ENCODE data around the gene SFXN5. TPM values are rescaled to one million over a fixed set of nuclear protein-coding genes. Genes with fewer than 3 reads are reported as not detected.

The SFXN5 gene
- total RNA-seq, 1 donor from 2014 or later = 29.8 TPM

DNA sequence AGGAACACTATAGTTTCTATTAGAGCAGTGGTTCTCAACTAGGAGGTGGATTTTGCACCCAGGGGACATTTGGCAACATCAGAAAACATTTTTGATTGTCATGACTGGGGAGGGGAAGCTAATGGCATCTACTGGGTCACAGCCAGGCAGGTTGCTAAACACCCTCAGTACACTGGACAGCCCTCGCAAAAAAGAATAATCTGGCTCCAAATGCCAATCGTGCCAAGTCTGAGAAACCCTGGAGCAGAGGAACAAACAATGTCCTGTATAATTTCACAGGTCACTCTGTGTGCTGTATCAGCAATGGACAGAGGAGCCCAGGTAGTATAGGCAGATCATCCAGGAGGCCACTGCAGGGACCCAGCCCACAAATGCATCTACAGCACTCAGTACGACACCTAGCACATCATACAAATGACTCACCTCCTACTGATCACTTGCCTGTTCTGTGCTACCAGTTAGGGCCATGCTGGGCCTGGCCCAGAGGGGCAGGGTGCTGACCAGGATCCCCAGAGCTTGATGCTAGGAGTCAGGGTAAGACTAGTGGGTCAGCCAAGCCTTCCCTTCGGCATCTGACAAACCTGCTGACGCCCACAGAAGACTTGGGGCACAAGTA lies 37.6 kb downstream of the SFXN5 start:
- peaks cover 5% of the 10 kb centered on the region for H3K27me3 Mint-ChIP-seq (ENCODE audit: unreplicated experiment)
- TF ChIP-seq, protein P1, sequence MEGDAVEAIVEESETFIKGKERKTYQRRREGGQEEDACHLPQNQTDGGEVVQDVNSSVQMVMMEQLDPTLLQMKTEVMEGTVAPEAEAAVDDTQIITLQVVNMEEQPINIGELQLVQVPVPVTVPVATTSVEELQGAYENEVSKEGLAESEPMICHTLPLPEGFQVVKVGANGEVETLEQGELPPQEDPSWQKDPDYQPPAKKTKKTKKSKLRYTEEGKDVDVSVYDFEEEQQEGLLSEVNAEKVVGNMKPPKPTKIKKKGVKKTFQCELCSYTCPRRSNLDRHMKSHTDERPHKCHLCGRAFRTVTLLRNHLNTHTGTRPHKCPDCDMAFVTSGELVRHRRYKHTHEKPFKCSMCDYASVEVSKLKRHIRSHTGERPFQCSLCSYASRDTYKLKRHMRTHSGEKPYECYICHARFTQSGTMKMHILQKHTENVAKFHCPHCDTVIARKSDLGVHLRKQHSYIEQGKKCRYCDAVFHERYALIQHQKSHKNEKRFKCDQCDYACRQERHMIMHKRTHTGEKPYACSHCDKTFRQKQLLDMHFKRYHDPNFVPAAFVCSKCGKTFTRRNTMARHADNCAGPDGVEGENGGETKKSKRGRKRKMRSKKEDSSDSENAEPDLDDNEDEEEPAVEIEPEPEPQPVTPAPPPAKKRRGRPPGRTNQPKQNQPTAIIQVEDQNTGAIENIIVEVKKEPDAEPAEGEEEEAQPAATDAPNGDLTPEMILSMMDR (IDR thresholded peaks at IDR 0.05; ENCODE audit: unreplicated experiment) = no peak
- peaks cover 3% of the 10 kb centered on the region for H3K36me3 Mint-ChIP-seq (ENCODE audit: low read depth, unreplicated experiment)
- H3K4me3 Mint-ChIP-seq (ENCODE audit: unreplicated experiment) = no peak overlapping the region
- H3K4me1 Mint-ChIP-seq (ENCODE audit: unreplicated experiment) = peaks cover 5% of the 10 kb centered on the region
- no peak overlapping the region for H3K27ac Mint-ChIP-seq (ENCODE audit: unreplicated experiment)
- DNase-seq (ENCODE audit: low spot score) = no peak
- H3K9me3 Mint-ChIP-seq (ENCODE audit: unreplicated experiment) = no peaks in the 10 kb centered on the region

DNA sequence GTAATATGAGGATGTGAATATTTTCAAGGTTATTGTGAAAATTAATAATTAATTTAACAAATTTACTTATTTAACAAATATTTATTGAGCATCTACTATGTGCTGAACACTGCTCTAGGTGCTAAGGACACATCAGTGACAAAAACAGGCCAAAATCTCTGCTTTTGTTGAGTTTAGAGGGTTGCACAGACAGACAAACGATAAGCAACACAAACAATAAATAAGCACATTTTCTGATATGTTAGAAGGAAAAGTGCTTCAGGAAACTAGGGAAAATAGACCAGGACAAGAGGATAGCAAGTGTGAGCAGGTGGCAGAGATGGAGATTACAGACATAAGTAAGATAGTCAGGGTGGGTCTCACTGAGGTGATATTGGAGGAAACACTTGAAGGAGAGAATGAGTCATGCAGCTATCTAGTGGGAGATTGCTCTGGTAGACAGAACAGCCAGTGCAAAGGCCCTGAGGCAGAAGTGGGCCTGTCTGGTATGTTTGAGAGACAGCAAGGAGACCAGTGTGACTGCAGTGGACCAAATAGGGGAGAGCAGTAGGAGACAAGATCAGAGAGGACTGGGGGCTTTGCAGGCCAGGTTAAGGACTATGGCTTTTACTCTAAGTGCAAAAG lies 38.3 kb downstream of the SFXN5 start:
- no peak for DNase-seq (ENCODE audit: low spot score)
- Mint-ChIP-seq H3K27ac (ENCODE audit: unreplicated experiment) (no peak overlapping the region), H3K36me3 (ENCODE audit: low read depth, unreplicated experiment) (peaks cover 7% of the 10 kb centered on the region), H3K27me3 (ENCODE audit: unreplicated experiment) (peaks cover 5% of the 10 kb centered on the region), H3K9me3 (ENCODE audit: unreplicated experiment) (no peaks in the 10 kb centered on the region), H3K4me3 (ENCODE audit: unreplicated experiment) (no peak overlapping the region), H3K4me1 (ENCODE audit: unreplicated experiment) (peaks cover 5% of the 10 kb centered on the region)
- TF ChIP-seq, protein P1 (IDR thresholded peaks at IDR 0.05; ENCODE audit: unreplicated experiment) = no peak

DNA sequence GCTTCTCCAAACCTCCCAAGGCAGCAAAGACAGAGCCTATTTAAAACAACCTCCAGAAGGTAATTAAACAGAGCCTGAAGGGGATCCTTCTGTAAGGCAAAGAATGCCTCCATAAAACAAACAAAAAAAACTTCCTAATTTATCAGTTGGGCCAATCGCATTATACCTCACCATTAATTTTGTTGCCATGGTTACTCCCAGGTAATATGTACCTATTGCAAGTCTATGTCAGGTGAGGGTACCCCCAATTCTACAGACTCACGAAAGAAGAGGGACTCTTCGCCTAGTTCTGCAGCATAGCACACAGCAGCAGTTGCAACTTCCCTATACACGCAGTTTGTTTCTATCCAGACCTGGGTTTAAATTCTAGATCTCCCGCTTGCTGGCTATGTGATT lies 38.8 kb downstream of the SFXN5 start:
- peaks cover 5% of the 10 kb centered on the region for H3K4me1 Mint-ChIP-seq (ENCODE audit: unreplicated experiment)
- peaks cover 5% of the 10 kb centered on the region for H3K27me3 Mint-ChIP-seq (ENCODE audit: unreplicated experiment)
- DNase-seq (ENCODE audit: low spot score) = no peak
- no peak overlapping the region for H3K4me3 Mint-ChIP-seq (ENCODE audit: unreplicated experiment)
- TF ChIP-seq, protein P1 (IDR thresholded peaks at IDR 0.05; ENCODE audit: unreplicated experiment) = no peak
- no peaks in the 10 kb centered on the region for H3K9me3 Mint-ChIP-seq (ENCODE audit: unreplicated experiment)
- H3K36me3 Mint-ChIP-seq (ENCODE audit: low read depth, unreplicated experiment) = peaks cover 11% of the 10 kb centered on the region
- no peak overlapping the region for H3K27ac Mint-ChIP-seq (ENCODE audit: unreplicated experiment)

DNA sequence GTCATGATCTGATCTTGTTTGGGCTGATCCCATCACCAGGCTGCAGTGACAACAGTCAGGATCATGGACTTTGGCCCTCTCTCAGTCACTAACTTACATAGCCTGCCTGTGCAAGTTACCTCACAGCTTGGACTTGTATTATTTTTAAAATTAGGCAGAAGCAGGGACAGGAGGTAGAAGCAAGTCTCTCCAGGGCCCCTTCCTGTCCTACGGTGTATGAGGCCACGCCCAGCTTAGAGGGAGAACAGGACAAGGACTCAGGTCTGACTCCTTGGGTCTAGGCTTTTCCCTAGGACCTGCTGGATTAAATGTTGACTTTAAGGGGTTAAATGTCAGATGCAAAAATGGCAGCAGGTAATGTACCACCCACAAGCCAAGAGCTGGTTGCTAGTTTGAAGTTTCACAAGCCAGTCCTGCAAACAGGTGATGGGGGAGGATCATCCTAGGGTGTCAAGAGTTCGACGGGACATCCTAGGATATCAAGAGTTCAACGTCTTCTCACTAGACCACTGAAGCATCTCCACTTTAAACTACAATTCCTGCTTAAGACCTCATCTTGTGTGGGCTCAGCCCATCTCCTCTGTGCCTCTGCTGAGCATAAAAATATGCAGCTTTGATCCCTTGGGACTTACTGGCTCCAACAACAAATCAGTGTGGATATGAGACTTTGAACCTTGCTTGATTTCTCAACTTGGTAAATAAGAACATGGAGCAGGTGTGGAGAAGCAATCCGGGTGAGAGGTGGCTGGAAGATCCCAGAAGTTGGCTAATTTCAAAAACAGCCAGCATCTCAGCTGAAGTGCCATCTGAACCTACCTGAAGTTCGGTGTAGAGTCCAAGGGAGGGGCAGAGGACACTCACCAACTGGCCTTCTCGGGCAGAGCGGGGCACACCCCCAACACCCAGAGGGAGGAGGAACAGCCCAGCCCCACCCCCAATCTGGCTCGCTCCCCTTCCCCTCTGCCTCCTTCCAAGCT lies 39.5 kb downstream of the SFXN5 start:
- Mint-ChIP-seq H3K27me3 (ENCODE audit: unreplicated experiment) (peaks cover 3% of the 10 kb centered on the region), H3K9me3 (ENCODE audit: unreplicated experiment) (no peaks in the 10 kb centered on the region), H3K27ac (ENCODE audit: unreplicated experiment) (no peak overlapping the region), H3K4me3 (ENCODE audit: unreplicated experiment) (no peak overlapping the region), H3K36me3 (ENCODE audit: low read depth, unreplicated experiment) (peaks cover 11% of the 10 kb centered on the region), H3K4me1 (ENCODE audit: unreplicated experiment) (peaks cover 5% of the 10 kb centered on the region)
- no peak for DNase-seq (ENCODE audit: low spot score)
- TF ChIP-seq, protein P1 (IDR thresholded peaks at IDR 0.05; ENCODE audit: unreplicated experiment) = no peak
